Upper lobe of left lung (tissue), 4 donors: Measurements from ENCODE around the gene LMO7.

Source experiments
- CTCF ChIP-seq, 6 experiments: fragments of 450-650 bp in 4 of 6; fragments of 200-600 bp in 2 of 6; sonication (generic) in 2 of 6; IDR thresholded peaks; one replicate each; pipeline ENCODE4 v1.5.1; 2016 to 2019; ENCODE audit warnings: antibody characterized with exemption in 6 of 6
- POLR2AphosphoS5 ChIP-seq, 2 donors: sonication (generic); formaldehyde crosslinking; IDR thresholded peaks; one replicate each; pipeline ENCODE4 v1.5.1; 2017; ENCODE audit warnings: antibody characterized with exemption in 2 of 2

DNA sequence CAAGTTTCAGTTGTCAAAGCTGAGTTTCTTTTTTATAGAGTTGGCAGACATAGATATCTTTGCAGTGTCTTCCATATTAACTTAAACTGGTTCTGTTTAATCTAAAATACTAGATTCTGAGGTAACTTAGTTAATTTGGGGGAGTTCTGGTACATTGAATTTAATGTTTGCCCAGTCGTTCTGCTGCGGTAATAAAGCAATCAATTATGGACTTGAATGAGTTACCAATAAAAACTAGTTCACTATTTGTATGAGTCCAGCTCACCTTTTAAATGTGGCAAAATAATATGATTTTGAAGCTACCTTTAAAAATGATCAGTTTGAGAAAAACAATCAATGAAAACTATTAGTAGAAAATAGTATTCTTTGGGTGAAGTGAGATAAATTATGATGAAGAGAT lies 90.2 kb downstream of the LMO7 start:
- no peak for TF ChIP-seq CTCF (IDR thresholded peaks at IDR 0.05)
- TF ChIP-seq POLR2AphosphoS5 (IDR thresholded peaks at IDR 0.05) = no peak
